GM19452 (cell line): ENCODE measurements around the gene TSTD1.
A peak's percentile ranks its signal among the peaks of the same experiment; 100 is the strongest.
"Not testable (repeated sequence)": the region's sequence is repeated elsewhere in the genome, so short reads cannot be mapped to it uniquely, and the experiment has no call there.

Experiments
- ATAC-seq: cut with Tn5 transposase; IDR thresholded peaks from one replicate; pipeline ENCODE4 v1.9.1; 2021; ENCODE audit not compliant: unreplicated experiment

Gene TSTD1

DNA sequence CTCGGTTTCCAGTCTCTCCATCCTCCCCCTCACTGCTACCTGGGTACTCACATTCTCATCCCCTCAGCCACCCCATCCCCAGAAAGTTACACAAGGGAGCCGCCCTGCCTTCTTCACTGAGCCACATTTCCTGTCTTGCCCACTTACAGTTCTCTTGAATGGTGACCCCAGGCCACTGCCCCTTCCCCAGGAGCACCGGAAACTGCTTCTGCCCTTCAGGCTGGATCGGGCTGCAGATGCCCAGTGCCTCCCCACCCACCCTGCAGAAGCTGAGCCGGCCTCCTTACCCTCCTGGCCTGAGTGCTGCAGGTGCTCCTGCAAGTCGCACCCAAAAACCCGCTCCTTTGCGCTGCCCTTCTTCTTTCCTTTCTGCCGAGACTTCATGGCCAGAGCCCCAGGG is 30.5 kb upstream of the TSTD1 start:
- ATAC-seq: peak; percentile 4

DNA sequence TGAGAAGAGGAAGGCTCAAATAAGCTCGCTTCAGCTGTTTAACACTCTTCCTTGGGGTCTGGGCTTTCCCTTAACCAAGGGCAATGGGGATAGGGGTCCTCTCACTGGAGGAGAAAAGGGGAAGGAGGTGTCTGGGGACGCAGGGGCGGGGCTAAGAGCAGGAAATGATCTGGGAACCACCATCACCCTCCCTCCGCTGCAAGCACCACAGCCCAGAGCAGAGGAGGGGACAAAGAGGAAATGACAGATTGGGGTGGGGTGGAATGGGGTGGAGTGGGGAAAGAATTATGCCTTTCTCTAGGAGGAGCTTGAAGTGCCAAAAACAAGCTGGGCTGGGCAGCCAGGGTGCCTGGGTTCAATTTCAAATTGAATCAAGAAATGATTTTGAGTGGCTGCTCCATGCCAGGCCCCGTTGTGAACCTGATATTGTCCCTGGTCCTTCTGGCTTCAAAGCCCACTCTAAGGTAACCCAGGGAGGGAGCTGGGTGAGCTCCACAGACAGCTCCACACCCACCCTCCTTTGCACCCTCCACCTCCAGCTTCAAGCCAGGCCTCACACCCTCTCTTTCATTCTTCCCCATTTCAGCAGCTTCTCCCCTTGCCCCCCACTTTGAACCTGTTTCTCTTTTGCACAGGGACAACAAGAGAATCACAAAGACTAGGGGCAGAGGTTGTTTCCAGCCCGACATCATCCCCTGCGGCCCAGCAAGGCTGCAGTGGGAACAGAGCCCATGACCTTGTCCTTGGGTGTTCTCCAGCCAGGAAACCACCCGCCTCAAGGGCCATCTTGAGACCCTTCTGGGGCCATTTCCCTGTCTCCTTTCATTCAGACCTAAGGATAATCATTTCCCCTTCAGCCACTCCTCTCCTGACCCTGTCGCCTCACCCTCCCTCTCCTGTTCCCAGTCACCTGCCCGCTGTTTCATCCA is 29.8 kb upstream of the TSTD1 start:
- ATAC-seq: peak; percentile 53

GRCh38 chr1:161066694-161067093 is 27.9 kb upstream of the TSTD1 start:
- ATAC-seq: no peak

DNA sequence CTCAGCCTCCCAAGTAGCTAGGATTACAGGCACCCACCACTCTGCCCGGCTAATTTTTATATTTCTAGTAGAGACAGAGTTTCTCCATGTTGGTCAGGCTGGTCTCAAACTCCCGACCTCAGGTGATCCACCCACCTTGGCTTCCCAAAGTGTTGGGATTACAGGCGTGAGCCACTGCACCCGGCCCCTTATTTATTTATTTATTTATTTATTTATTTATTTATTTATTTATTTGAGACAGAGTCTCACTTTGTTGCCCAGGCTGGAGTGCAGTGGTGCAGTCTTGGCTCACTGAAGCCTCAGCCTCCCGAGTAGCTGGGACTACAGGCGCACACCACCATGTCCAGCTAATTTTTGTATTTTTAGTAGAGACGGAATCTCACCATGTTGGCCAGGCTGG is 26.9 kb upstream of the TSTD1 start:
- not testable (repeated sequence) for ATAC-seq

DNA sequence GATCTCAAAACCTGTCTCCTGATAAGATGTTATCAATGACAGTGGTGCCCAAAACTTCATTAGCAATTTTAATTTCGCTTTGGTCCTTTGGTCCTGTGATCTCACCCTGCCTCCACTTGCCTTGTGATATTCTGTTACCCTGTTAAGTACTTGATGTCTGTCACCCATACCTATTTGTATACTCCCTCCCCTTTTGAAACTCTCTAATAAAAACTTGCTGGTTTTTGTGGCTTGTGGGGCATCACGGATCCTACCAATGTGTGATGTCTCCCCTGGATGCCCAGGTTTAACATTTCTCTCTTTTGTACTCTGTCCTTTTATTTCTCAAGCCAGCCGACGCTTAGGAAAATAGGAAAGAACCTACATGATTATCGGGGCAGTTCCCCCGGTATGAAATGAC is 25.2 kb upstream of the TSTD1 start:
- not testable (repeated sequence) for ATAC-seq

DNA sequence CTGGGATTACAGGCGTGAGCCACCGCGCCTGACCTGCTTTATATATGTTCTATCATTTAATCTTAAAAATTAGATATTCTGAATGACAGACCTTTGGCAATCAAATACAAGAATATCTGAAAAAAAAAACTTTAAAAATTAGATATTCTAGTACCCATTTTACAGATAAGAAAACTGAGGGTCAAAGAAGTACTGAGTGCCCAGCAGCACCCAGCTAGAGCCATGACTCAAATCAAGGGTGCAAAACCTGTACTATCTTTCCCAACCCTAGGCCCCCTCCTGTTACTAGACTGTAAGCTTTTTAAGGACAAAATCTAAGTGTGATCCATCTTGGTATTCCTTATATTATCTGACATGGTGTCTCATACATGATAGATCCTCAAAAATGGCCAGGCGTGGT is 22.7 kb upstream of the TSTD1 start:
- ATAC-seq: no peak

- no peak for ATAC-seq
Measured at GRCh38 chr1:161059293-161059692, 20.5 kb upstream of the TSTD1 start.

- no peak for ATAC-seq
Measured at GRCh38 chr1:161054805-161055204, 16.0 kb upstream of the TSTD1 start.

GRCh38 chr1:161054232-161054631 is 15.5 kb upstream of the TSTD1 start:
- no peak for ATAC-seq

DNA sequence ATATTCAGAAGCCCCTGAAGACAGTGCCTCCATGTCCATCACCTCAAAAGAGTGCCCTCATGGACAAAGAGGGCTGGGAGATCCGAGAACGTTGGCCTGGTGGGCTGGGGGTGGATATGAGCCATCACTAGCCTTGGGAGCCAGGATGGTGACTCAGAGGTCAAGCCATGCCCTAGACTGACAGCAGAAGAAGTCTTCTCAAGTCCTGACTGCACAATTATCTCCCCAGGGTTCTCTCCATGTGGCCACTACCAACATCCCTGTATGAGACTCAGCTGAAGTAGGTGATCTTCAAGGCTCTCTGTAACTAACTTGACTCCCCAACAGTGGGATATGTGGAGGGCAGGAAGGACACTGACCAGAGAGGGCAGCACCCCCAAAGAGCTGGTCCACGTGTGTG is 14.1 kb upstream of the TSTD1 start:
- no peak for ATAC-seq

GRCh38 chr1:161051219-161051618 is 12.5 kb upstream of the TSTD1 start:
- no peak for ATAC-seq

DNA sequence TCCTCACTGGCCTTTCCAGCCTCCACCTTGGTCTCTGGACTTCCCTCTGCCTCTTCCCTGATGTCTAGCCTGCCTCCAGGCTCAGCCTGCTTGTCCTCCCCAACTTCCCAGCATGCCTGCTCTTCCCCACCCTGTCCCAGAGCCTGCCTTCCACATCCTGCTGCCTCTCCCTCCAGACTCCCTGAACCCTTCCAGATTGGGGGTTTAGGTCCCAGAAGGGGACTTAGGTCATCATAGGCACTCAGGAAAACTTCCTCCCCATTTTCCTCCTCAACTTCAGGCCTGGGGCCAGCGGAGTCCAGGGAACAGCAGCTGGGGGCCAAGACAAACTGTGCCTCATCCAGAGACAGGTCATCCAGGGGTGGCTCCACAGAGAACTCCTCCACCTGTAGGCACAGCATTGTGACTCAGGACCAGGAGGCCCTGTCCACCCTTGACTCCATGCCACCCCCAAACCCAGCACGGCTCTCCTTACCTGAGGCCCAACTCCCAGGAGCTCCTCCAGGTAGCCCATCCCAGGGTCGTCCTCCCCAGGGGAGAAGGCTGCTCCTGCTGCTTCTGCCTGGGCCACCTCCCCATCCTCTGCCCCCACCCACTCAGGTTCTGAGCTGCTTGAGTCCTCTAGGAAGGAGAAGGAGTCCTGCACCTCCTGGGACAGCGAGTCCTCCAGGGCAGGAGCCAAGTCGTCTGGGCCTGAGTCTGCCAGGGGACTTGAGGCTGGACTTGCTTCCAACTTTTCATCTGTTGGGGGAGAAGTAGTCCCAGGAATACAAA is 10.4 kb upstream of the TSTD1 start:
- ATAC-seq: no peak

- no peak for ATAC-seq
Measured at GRCh38 chr1:161047436-161048420, 9.0 kb upstream of the TSTD1 start.

- peak; percentile 40 for ATAC-seq
Measured at GRCh38 chr1:161046605-161047228, 8.0 kb upstream of the TSTD1 start.

- peak; percentile 68 for ATAC-seq
Measured at GRCh38 chr1:161045736-161046604, 7.2 kb upstream of the TSTD1 start, which contains the start of gene USF1. Gene USF1, minus strand, starts transcription at chr1:161045977. Its CDS starts 2,702 bp downstream, at chr1:161043275.

GRCh38 chr1:161044908-161045735 is 6.4 kb upstream of the TSTD1 start:
- ATAC-seq: peak; percentile 36

- no peak for ATAC-seq
Measured at GRCh38 chr1:161044535-161044907, 5.8 kb upstream of the TSTD1 start.

DNA sequence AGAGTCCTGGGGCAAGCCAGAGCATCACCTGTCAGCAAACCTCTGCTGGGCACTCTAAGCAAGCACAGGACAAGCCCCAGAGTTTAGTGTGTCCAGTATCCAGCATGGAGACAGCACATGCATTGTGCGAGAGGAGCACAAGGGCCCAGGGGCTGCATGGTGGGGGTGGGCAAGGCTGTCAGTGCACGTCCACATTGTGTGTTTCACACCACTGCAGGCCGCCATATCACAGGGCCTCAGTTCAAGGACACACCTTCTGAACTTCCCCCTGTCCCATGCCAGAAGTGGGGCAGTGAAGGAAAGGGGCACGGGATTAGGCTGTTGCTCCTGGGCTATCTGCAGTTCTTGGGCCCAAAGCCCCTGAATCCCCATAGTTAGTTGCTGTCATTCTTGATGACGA is 782 bp upstream of the TSTD1 start:
- ATAC-seq: no peak

GRCh38 chr1:161039154-161039545 is 386 bp upstream of the TSTD1 start:
- ATAC-seq: no peak
